Right renal cortex interstitium (tissue), 3 donors: ENCODE data around the gene ANKRD40. TPM values are rescaled to one million over a fixed set of nuclear protein-coding genes. Genes with fewer than 3 reads are reported as not detected.
A peak's percentile ranks its signal among the peaks of the same experiment; 100 is the strongest.
"Not testable (repeated sequence)": the region's sequence is repeated elsewhere in the genome, so short reads cannot be mapped to it uniquely, and the experiment has no call there.

Experiments
- DNase-seq, 3 donors: peaks; one replicate each; pipeline ENCODE4 v3.0.0-alpha.2; 2013; ENCODE audit warnings: low read depth in 3 of 3, low spot score in 2 of 3
- polyA plus RNA-seq, 3 donors: library from polyadenylated mRNA; unstranded; fragments of 120-200 nt; gene quantifications; one replicate each; pipeline ENCODE4 v1.2.1, GENCODE V29; 2013; ENCODE audit not compliant: insufficient read length in 3 of 3

Gene ANKRD40
- polyA plus RNA-seq, 3 donors: 44.8 to 47.2 (median 45.5) TPM

- DNase-seq: no peak
Observed at GRCh38 chr17:50712641-50713040, 4.9 kb upstream of the ANKRD40 start.

DNA sequence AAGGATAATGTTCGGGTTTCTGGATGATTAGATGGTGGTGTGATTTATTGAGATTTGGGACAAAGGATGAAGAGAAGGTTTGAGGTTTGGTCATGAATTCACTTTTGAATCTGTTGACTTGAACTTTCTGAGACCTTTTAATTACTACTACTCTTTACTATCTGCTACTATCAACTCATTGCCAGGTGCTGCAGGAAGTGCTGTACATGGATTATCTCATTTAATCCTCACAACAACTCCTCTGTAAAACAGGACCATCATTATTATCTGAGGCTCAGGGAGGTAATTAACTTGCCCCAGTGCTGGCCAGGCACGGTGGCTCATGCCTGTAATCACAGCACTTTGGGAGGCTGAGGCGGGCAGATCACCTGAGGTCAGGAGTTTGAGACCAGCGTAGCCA lies 2.9 kb upstream of the ANKRD40 start:
- no peak for DNase-seq

DNA sequence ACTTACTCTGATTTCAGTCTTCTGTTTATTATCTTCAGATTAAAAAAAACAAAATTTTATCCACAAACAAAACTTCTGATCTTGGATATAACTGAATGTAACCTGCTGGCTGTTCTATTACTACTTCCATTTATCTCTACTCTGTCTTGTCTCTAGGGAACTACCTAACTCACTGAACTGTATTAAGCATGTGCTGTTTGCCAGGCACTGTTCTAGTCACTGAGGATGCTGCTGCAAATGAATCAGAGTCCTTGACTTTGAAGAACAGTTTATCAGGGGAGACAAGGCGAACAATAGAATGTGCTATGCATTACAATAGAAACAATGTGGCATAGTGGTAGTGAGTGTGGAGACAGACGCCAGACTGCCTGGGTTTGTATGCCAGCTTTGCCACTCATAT lies 2.3 kb upstream of the ANKRD40 start:
- no peak for DNase-seq

- not testable (repeated sequence) for DNase-seq
Observed at GRCh38 chr17:50709053-50709452, 1.3 kb upstream of the ANKRD40 start.

DNA sequence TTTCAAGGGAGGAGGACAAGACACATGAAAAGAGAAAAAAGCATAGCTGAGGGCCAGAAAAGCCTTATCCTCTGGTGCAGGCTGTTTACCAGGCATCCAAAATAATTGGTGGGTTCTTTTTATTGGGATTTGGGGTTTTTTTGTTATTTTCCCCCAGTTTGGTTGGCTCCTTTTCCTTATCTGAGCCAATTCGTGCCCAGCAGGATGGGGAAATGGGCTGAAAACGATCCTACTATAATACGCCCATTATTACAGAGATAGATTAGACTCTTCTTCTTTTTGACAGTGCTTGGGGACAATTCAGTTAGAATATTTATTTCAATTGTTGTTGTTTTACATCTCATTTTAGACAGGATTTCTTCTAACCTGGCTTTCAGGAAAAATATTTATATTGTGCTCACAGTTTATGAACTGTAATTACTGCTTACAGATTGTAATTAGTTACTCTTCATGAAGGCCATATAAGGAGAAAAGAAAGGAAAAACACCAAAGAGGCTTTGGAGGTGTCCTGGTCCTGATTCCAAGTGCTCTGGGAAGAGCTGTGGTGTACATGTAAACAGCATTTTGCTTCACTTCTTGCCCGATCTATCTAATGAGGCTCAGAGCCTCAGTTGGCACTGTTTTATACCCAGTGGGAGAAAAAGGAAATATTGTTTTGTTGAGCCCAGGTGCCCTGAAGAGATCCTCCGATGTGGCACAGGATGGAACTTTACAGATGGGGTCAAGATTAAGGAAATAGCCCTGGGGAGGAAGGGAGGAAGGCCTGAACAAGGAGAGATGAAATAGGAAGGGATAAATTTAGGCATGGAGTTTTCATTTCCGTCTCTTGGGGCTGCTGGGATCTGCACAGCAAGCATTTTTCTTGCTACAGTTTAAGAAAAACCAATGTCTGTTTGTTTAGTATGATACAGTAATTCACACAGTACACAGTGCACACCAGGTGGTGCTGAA lies 611 bp upstream of the ANKRD40 start:
- peak in 1 of 3 donors; percentile 76 for DNase-seq

GRCh38 chr17:50703162-50703561 lies 4.6 kb downstream of the ANKRD40 start:
- DNase-seq: no peak

- DNase-seq: no peak
Observed at GRCh38 chr17:50699410-50699809, 8.3 kb downstream of the ANKRD40 start.

- no peak for DNase-seq
Observed at GRCh38 chr17:50697663-50698272, 9.9 kb downstream of the ANKRD40 start.

- DNase-seq: no peak
Observed at GRCh38 chr17:50697062-50697461, 10.7 kb downstream of the ANKRD40 start.

- no peak for DNase-seq
Observed at GRCh38 chr17:50696365-50696879, 11.3 kb downstream of the ANKRD40 start.

DNA sequence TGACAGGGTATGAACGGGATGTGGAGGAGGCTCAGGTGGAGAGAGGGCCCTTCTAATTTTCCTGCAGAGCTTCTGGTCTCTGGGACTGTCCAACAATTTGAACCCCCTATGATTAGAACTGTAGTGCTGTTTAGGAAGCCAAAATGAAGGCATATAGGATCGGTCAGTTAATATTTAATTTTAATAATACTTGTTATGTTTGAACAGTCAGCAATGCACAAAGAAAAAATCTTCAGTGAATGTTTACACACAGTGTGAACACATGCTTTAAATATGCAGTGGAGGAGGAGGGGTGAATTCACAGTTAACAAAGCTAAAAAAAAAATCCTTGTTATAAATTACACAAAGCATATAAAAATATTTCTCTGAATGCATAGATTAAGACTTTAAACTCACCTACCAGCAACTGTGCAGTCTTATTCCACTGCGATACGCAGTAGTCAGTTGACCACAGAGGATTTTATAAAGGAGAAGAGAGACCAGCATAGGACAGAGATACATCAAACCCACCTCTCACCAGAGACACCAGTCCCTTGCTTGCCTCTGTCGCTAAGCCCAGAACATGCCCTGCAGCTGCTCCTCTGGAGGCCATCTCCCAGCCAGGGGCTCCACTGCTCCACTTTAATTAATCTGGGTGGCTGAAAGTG lies 14.6 kb downstream of the ANKRD40 start:
- no peak for DNase-seq

DNA sequence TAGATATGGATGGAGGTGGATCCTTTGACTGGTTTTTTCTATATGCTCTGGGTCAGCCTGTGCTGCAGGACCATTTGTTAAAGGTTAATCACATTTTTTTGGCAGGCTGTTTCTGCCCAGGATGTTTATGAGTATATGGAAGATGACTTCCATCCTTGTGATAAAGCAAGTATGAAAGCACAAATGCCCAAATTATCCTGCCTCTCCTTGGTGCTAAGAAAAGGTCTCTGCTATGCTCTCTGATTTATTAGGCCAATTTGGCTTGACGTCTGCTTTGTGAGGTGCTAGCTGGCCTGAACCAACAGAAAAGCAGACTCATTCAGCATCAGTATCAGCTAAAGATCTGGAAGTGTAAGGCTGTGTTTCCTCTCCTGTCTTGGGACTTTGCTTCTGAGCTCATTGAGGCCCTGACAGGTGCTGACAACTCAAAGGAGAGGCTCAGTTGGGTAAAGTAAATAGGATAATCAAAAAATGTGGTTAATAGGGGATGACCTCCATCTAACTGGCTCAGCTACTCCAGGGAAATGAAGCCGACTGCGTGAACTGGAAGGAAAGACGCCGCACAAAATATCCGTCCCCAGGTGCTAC lies 15.2 kb downstream of the ANKRD40 start:
- DNase-seq: no peak

- DNase-seq: no peak
Observed at GRCh38 chr17:50691550-50692447, 15.9 kb downstream of the ANKRD40 start.

DNA sequence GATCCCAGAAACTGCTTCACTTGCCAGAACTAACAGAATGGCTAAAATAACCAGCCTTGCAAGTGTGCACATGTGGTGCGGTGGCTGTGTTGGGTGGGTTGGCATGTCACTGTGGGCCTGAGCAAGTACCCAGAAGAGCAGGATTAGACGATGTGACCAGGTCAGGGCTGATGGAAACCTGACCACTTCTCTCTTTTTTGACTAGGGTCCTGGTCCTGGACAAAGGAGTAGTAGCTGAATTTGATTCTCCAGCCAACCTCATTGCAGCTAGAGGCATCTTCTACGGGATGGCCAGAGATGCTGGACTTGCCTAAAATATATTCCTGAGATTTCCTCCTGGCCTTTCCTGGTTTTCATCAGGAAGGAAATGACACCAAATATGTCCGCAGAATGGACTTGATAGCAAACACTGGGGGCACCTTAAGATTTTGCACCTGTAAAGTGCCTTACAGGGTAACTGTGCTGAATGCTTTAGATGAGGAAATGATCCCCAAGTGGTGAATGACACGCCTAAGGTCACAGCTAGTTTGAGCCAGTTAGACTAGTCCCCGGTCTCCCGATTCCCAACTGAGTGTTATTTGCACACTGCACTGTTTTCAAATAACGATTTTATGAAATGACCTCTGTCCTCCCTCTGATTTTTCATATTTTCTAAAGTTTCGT lies 16.7 kb downstream of the ANKRD40 start:
- DNase-seq: no peak

- DNase-seq: no peak
Observed at GRCh38 chr17:50689956-50690886, 17.5 kb downstream of the ANKRD40 start.

- DNase-seq: no peak
Observed at GRCh38 chr17:50689251-50689650, 18.5 kb downstream of the ANKRD40 start.

DNA sequence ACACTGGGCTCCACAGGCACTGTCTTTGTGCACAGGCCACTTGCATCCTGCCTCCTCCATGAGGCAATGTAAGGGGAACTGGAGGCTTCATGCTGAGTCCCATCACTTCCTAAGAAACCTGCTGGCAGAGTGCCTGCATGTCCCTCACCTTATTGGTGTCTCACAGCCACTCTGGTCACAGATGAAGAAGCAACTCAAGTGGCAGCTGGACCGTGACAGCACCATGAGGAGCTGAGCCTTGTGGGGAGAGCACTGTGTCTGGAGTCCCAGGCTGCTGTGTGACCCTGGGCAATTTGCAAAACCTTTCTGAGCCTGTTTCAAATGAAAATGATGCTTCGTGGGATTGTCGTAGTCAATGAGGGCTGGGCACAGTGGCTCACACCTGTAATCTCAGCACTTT lies 19.5 kb downstream of the ANKRD40 start:
- DNase-seq: no peak
